Germinal center (tissue), 1 donor: ENCODE measurements around the gene APLF.
"Not testable (repeated sequence)": the region's sequence is repeated elsewhere in the genome, so short reads cannot be mapped to it uniquely, and the experiment has no call there.

Experiments used
- DNase-seq: peaks from one replicate; pipeline ENCODE4 v3.0.0; 2012; ENCODE audit warnings: mixed read lengths, low spot score

Gene APLF

GRCh38 chr2:68475576-68475975 is 8.2 kb downstream of the APLF start:
- no peak for DNase-seq

DNA sequence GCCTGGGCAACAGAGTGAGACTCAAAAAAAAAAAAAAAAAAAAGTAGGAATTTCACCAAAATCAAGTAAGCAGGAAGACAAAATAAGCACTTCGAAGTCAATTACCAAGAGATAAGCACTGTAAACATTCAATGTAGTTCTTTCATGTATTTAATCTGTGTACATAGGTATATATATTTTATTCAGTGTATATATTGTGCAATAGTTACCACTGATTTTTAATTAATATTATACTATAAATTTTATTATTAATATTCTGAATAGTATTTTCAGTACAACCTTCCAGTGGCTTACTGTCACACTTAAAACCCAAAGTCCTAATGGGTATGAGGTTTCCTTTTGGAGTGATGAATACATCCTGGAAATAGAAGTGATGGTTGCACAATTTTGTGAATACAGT is 9.1 kb downstream of the APLF start:
- no peak for DNase-seq

- DNase-seq, result no peak
Measured at GRCh38 chr2:68478688-68479087, 11.3 kb downstream of the APLF start.

DNA sequence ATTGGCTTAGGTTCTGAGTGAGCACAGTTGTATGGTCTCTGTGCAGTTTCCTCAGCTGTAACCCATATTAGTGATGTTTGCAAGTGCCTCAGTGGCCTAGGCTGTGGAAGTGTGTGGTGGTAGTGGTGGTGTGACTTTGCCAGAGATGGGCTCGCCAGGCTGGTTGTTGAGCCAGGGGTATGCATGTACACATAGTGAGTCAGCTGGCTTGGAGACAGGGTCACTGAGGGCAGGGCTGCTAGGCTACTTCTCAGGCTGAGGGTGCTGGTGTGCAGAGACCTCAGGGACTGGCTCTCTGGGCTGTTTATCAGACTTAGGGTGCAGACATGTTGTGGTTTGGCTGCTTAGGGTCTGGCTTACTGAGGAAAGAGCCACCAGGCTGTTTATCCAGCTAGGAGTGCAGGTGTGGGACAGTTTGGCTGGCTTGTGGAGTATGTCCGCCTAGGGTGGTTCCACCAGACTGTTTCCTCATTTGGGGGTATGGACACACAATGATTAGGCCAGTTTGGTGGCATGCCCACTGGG is 15.0 kb downstream of the APLF start:
- DNase-seq, result no peak

- no peak for DNase-seq
Measured at GRCh38 chr2:68483011-68483410, 15.6 kb downstream of the APLF start.

GRCh38 chr2:68487773-68488355 is 20.5 kb downstream of the APLF start:
- DNase-seq, result peak; percentile 35

DNA sequence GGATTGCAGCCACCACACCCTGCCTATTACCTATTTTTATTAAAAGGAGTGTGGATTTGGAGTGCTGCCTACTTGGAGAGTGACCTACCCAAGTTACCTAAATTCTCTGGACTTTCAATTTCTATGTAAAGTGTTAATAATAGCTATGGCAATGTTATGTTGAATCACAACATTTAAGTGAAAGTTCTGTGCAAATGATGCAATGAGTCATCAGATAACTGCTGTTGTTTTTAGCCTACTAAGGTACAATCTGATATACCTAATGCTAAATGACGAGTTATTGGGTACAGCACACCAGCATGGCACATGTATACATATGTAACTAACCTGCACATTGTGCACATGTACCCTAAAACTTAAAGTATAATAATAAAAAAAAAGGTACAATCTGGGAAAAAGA is 21.2 kb downstream of the APLF start:
- DNase-seq, result not testable (repeated sequence)

DNA sequence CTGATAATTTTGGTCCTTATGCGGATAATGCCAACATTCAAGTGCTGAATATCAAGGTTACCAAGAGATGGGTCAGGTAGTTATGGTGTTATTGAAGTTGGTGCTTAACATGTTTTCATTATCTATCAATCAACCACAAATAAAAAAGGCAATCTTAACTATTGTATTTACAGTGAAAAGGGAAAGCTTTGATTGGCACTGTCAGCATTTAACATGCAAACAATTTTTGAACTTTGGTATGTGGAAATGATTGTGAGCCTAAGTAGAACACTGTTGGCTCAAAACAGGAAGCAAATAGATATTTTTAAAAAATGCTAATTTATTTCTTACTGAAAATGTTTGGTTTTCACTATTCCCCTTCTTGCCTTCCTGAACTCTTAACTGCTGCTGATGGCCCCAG is 21.9 kb downstream of the APLF start:
- DNase-seq, result no peak

DNA sequence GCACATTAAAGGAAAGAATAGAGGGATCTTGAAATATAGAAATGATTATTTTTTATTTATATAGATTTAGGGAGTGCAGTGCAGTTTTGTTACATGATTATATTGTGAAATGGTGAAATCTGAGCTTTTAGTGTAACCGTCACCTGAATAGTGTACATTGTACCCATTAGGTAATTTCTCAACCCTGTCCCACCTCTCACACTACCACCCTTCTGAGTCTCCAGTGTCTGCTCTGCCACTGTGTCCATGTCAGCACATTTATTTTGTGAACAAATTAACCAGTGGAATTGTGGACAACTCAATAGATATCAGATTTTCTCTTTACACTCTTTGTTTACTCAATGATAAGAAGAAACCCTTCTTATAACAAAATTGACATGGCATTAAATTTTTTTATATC is 24.2 kb downstream of the APLF start:
- DNase-seq, result no peak

GRCh38 chr2:68499133-68499532 is 31.7 kb downstream of the APLF start:
- no peak for DNase-seq

DNA sequence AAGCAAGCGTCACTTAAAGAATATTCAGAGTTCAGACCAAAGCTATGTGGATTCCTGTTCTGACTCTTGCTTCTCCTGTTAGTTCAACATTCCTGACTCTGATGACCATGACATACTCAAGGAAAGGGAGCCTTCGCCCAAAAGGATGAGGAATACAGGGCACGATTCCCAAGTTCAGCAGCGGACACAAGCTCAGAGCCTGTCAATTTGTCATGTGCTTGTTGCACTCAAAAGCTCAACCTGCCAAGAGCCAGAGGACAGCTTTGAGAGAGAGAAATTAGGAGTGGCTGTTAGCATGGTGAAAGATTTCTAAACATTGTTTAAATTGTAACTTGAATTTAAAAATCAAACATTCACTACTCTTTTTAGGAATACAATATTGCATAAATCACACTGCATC is 33.3 kb downstream of the APLF start:
- DNase-seq, result no peak

GRCh38 chr2:68501768-68502167 is 34.4 kb downstream of the APLF start:
- no peak for DNase-seq

DNA sequence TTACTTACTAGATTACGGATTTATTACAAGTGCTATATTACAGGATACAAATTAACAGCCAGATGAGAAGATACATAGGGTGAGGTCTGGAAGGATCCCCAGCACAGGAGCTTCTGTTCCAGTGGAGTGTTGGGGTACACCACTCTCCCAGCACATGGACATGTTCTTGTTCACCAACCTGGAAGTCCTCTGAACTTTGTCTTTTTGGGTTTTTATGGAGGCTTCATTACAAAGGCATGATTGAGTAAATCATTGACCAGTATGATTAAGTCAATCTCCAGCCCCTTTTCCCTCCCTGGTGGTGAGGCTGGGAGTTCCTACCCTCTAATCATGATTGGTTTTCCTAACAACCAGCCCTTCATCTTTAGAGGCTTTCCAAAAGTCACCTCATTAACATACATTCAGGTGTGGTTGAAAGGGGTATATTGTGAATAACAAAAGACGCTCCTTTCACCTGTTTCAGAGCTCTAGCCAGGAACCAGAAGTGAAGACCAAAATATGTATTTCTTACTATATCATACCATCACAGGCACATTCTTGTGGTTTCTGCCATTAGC is 38.3 kb downstream of the APLF start:
- DNase-seq, result no peak

DNA sequence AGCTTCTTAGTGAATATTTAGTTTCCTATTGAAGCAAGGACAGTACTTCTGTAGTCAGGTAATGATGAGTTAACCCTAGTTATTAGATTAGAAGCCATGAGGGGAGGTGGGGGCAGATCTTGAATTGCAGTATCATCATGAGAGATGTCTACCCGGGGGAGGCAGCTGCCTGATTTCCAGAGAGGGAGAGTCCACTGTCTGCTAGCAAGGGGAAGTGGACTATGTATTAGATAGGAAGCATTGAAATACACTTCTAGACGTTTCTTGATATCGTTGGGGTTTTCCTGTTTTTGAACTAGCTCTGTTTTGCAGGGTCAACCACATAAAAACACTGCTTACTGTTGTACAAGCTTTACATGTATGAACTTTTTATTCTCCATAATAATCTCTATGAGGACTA is 38.8 kb downstream of the APLF start:
- DNase-seq, result no peak

DNA sequence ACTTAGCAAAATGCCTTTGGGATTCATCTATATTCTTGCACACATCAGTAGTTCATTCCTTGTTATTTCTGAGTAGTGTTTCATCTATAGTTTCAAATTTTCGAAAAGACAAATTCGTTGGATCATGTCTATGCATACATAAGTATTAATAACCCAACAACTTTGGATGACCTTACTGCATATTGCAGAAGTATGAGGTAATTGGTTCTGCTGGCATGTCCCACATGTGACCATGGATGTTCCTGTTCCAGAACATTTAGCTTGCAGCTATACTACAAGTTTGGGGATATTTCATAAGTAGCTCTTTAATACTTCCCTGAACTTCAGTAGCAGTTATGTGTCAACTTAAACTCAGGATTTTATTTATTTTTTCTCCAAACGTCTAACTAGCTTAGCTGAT is 44.9 kb downstream of the APLF start:
- DNase-seq, result no peak

GRCh38 chr2:68512966-68513365 is 45.6 kb downstream of the APLF start:
- no peak for DNase-seq

- DNase-seq, result no peak
Measured at GRCh38 chr2:68514316-68514929, 47.0 kb downstream of the APLF start.

- DNase-seq, result no peak
Measured at GRCh38 chr2:68516051-68516955, 48.9 kb downstream of the APLF start.

- DNase-seq, result no peak
Measured at GRCh38 chr2:68519236-68519635, 51.9 kb downstream of the APLF start.

DNA sequence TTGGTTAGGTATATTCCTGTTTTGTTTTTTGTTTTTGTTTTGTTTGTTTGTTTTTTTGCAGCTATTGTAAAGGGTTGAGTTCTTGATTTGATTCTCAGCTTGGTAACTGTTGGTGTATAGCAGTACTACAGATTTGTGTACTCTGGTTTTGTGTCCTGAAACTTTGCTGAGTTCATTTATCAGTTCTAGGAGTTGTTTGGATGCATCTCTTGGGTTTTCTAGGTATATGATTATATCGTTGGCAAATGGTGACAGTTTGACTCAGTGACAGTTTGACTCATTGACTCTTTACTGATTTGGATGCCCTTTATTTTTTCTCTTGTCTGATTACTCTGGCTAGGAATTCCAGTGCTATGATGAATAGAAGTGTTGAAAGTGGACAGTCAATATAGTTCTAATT is 53.7 kb downstream of the APLF start:
- no peak for DNase-seq

- not testable (repeated sequence) for DNase-seq
Measured at GRCh38 chr2:68526943-68527342, 59.6 kb downstream of the APLF start.

DNA sequence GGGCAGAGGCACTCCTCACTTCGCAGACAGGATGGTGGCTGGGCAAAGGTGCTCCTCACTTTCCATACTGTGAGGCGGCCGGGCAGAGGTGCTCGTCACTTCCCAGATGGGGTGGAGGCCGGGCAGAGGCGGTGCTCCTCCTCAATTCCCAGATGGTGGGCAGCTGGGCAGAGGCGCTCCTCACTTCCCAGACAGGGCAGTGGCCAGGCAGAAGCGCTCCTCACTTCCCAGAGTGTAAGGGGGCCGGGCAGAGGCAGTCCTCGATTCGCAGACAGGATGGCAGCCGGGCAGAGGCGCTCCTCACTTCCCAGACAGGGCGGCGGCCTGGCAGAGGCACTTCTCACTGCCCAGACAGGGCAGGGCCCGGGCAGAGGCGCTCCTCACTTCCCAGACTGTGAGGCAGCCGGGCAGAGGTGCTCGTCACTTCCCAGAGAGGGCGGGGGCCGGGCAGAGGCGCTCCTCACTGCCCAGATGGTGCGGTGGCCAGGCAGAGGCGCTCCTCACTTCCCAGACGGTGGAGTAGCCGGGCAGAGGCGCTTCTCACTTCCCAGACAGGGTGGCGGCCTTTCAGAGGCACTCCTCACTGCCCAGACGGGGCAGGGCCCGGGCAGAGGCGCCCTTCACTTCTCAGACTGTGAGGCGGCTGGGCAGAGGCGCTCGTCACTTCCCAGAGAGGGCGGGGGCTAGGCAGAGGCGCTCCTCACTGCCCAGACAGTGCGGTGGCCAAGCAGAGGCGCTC is 60.1 kb downstream of the APLF start:
- DNase-seq, result not testable (repeated sequence)
